NOMO-1 (cell line): ENCODE results near the gene DLST.
"Not testable (repeated sequence)": the region's sequence is repeated elsewhere in the genome, so short reads cannot be mapped to it uniquely, and the experiment has no call there.

ENCODE experiments used
- DNase-seq, 2 experiments: peaks; one replicate each; lab custom pipeline; 2025; ENCODE audit not compliant: unreplicated experiment in 2 of 2; lab: John Stamatoyannopoulos, UW

Gene DLST

GRCh38 chr14:74913986-74914573 lies 32.4 kb downstream of the DLST start:
- peak in 1 of 2 experiments; percentile 18 for DNase-seq

DNA sequence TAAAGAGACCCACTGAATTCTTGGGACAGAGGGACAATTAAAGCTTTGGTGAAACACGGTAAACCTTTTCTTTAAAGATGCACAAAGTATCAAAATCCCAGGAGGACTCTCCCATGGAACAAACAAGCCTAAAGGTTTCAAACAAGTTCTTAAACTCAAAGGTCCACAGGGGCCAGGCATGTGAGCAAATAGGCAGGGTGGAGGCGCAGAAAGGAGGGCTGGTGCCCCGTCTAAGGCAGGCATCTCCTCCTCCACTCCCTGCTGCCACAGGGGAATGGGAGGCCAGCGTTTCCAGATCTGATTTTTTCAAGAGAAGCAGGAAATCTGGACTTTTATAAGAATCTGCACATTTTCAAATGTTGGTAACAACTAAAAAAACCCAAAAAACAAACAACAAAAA lies 33.7 kb downstream of the DLST start:
- no peak for DNase-seq

DNA sequence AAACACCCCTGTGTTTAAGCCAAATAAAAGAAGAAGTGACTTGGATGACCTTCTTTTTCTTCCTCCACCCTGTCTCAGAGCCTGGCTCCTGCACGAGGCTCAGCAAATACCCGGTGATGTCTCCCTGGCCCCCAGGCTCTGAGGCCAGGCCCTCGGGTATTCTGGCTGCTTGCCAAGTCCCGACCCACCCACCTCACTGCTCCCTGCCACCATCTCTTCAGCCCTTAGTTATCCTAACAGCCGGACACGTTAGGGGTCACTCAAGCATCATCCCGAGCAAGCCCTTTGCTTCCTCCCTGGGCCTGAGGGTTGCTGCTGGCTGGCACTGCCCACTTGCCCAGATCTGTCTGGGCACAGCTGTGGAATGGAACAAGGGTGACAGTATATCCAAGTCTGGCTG lies 34.1 kb downstream of the DLST start:
- DNase-seq = no peak

DNA sequence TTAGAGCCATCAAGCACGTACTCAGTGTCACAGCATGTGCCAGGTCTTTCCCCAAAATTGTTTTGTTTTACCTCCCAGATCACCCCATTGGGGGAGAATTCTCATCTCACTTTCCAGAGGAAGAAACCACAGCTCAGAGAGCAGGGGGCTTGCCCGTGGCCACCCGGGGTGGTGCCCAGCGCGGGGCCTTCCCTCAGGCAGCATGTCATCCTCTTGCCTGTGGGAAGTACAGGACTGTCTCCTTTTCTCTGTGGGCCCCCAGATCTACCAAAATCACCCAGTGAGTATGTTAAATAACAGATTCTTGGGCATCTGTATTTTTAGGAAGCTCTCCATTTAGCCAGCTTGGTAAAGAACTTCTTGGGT lies 35.4 kb downstream of the DLST start:
- DNase-seq = no peak

- DNase-seq = no peak
These were observed 35.9 kb downstream of the DLST start for GRCh38 chr14:74917646-74918081.

GRCh38 chr14:74918380-74918779 lies 36.7 kb downstream of the DLST start:
- DNase-seq = no peak

DNA sequence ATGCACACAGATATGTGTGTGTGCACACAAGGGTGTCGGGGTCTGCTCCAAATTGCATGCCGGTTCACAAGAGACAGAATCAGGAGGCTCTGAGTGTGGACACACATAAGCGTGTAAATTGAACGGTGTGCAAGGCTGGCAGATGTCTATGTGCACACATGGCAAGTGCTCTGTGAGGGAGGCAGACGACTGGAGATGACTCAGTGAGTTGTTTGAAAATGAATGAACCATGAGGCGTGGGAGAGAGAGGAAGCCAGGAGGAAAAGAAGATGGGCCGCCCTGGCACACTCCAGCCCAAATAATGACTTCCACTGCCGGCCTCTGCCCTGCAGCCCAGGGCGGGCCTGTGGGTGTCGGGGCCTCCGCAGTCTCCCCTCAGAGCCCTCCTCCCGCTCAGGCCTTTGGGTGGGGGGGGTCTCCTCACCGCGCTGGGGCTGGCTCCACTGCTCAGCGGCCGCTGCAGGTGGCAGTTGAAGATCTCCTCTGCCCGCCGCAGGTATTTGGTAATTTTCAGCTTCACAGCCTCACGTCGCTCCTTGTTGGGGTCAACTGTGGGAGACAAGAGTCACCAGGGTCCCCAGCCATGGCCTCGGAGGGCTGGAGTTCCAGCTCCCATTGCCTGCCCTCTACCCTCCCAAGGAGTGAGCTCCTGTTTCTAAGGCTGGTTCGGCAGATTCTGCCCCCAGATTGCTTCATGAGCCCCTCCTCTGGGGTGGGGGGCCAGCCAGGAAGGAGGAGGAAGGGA lies 37.9 kb downstream of the DLST start:
- DNase-seq = no peak

DNA sequence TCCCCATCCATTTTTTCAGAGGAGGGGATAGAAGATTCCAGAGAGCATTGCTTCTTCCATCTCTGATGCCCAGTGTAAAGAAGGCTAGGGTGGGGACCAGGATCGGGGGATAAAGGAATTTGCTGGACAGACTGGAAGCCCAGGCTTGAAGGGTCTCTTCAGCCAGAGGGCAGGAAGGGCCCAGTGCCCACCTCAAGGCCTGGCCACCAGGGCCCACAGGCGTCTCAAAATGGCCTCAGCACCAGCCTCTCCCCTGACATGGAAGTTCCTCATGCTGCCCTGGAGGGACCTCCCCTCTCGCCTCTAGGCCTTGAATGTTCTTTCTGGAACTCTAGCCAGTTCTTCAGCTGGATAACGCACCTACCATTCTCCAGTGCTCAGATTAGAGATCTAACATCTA lies 38.6 kb downstream of the DLST start:
- no peak for DNase-seq

DNA sequence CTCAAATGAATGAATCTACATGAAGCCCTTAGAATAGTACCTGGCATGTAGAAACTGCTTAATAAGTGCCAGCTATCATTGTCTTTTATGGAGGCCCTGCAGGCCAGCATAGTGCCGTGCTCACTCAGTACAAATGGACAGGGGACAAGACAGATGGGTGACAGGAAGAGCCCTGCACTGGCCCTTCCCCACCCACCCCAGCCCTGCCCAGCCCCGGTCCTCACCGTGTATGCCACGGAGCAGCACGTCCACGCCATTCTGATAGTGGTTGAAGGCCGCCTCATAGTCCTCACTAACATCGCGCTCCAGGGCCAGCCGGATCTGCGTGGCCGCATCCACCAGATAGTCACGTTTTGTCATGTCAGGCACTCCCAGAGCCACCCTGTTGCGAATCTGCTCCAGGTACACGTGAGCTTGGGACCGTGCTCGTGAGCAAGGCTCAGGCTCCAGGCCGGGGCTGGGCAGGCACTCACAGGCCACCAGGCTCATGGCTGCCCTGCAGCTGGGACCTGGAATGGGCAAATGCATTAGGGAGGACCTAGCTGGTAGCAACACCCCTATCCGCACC lies 39.4 kb downstream of the DLST start:
- no peak for DNase-seq

- DNase-seq = no peak
These were observed 40.5 kb downstream of the DLST start for GRCh38 chr14:74921987-74922751.

GRCh38 chr14:74922752-74923401 lies 41.2 kb downstream of the DLST start, which contains the start of gene RPS6KL1:
RPS6KL1 (minus strand) TSS chr14:74923260; CDS start chr14:74921541, 1,719 bp downstream.
- DNase-seq = peak; percentile 79 to 83

DNA sequence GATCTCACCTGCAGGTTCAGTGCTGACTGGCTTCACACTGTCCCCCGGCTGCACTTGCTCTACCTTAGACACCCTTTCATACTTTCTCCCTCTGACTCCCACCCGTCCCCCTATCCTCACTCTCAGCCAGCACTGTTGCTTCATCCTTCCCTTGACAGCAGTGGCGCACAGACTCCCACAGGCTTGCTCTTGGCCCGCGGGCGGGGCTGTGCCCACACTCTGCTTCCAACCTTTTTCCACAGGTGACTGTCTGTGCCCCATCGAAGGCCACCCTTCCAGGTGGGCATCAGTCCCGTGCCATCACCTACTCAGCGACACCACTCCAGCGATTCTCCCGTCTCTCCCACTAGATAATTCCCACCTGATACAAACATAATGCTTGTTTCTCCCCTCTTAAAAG lies 42.3 kb downstream of the DLST start:
- no peak for DNase-seq

GRCh38 chr14:74927225-74927624 lies 45.5 kb downstream of the DLST start:
- no peak for DNase-seq

DNA sequence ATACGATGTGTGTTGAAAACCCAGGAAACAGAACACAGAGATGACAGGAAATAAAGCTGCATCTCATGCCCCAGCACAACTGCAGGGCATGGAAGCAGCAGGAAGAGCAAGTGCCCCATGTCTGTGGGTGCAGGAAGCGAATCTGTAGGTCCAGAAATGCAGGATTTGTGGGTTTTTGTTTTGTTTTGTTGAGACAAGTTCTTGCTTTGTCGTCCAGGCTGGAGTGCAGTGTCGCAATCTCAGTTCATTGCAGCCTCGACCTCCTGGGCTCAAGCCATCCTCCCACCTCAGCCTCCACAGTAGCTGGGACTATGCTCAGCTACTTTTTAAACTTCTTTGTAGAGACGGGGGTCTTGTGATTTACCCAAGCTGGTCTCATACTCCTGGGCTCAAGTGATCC lies 47.5 kb downstream of the DLST start:
- no peak for DNase-seq

DNA sequence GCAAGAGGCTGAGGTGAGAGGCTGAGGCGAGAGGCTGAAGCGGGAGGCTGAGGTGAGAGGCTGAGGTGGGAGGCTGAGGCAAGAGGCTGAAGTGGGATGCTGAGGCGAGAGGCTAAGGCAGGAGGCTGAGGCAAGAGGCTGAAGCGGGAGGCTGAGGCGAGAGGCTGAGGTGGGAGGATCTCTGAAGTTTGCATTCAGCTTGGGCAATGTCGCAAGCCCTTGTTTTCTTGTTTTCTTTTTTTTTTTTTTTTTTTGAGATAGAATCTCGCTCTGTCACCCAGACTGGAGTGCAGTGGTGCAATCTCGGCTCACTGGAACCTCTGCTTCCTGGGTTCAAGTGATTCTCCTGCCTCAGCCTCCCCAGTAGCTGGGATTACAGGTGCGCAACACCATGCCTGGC lies 50.0 kb downstream of the DLST start:
- not testable (repeated sequence) for DNase-seq

DNA sequence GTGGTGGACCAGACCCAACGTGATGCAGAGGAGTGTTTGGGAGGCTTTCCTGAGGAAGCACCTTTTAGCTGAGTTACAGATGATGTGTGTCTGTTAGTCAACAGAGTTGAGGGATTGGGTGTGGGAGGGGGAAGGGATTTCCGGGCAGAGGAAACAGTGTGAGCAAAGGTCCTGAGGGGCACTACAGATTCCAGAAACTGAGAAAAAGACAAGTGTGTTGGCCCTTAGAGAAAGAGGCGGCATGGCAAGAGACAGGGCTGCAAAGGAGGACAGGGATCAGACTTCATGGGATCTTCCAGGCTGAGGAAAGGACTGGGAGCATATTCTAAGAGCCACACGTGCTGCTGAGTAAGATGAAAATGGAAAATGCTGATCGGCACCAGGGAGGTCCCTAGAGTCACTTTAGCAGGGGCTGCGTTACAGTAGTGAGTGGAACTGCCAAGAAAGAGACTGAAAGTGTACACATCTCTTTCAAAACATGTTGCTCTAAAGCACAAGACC lies 50.7 kb downstream of the DLST start:
- no peak for DNase-seq

- not testable (repeated sequence) for DNase-seq
These were observed 51.2 kb downstream of the DLST start for GRCh38 chr14:74932936-74933335.

- DNase-seq = no peak
These were observed 52.3 kb downstream of the DLST start for GRCh38 chr14:74934041-74934440.

GRCh38 chr14:74934476-74935359 lies 53.0 kb downstream of the DLST start:
- DNase-seq = no peak

- DNase-seq = no peak
These were observed 53.6 kb downstream of the DLST start for GRCh38 chr14:74935360-74935680.
